ENCODE measurements around the gene COQ2. TPM values are rescaled to one million over a fixed set of nuclear protein-coding genes. Genes with fewer than 3 reads are reported as not detected.

Gene COQ2
- total RNA-seq, 1 experiment from 2014 or later, result 19.8 TPM

GRCh38 chr4:83323136-83323535 is 38.5 kb upstream of the COQ2 start:
- no peak overlapping the region for H2BK120ac ChIP-seq (ENCODE audit: low read depth, low read length, poor library complexity, severe bottlenecking)
- H3K18ac ChIP-seq (ENCODE audit: insufficient read length, low read depth, low read length), result no peak overlapping the region
- no peak overlapping the region for H2AFZ ChIP-seq (ENCODE audit: low read length)
- H3K4me1 ChIP-seq (ENCODE audit: insufficient read depth, low read length), result no peaks in the 10 kb centered on the region
- WGBS (ENCODE audit: extremely low coverage, insufficient read length, low lambda C conversion rate), result no CpG with 5 or more reads among the region's 3 CpGs
- H3K9me3 ChIP-seq (ENCODE audit: control insufficient read depth, low read depth, low read length), result no peaks in the 10 kb centered on the region
- TF ChIP-seq CTCF (conservative IDR thresholded peaks at IDR 0.05), result no peak
- Mint-ChIP-seq H3K27ac (no peak overlapping the region), H3K4me1 (peaks cover 0 to 2% of the 10 kb centered on the region in 2 experiments; a peak in 2 of 4 replicates), H3K9me3 (no peaks in the 10 kb centered on the region), H3K4me3 (no peak overlapping the region), H3K27me3 (ENCODE audit: low read depth) (peaks cover 2% of the 10 kb centered on the region), H3K36me3 (ENCODE audit: insufficient read depth in 1 of 3, low read depth in 3 of 3) (no peaks in the 10 kb centered on the region)
- no peaks in the 10 kb centered on the region for H4K20me1 ChIP-seq (ENCODE audit: control insufficient read depth, insufficient read depth, insufficient read length)
- H3K79me2 ChIP-seq (ENCODE audit: insufficient read depth, low read length), result no peaks in the 10 kb centered on the region
- no peaks in the 10 kb centered on the region for H3K79me1 ChIP-seq (ENCODE audit: insufficient read depth, low read depth, low read length, poor library complexity, severe bottlenecking)
- no peak overlapping the region for H3K4me2 ChIP-seq (ENCODE audit: insufficient read depth, insufficient read length, low read length)
- H2BK15ac ChIP-seq (ENCODE audit: low read depth, low read length), result no peak overlapping the region
- no peaks in the 10 kb centered on the region for H3K23me2 ChIP-seq (ENCODE audit: insufficient read length, low read depth, low read length, poor library complexity, severe bottlenecking)
- H2BK5ac ChIP-seq (ENCODE audit: insufficient read length, low read length), result no peak overlapping the region
- no peak for DNase-seq
- no peak overlapping the region for H3K23ac ChIP-seq (ENCODE audit: insufficient read length, low read depth, low read length)
- H3K14ac ChIP-seq (ENCODE audit: insufficient read depth, low read length), result no peak overlapping the region
- no peak overlapping the region for H2BK12ac ChIP-seq (ENCODE audit: insufficient read length, low read depth, low read length)
- no peaks in the 10 kb centered on the region for H3K27me3 ChIP-seq (ENCODE audit: insufficient read depth, low read length)
- no peak overlapping the region for H3K9ac ChIP-seq (ENCODE audit: extremely low read depth, insufficient read length, low read length)
- H3T11ph ChIP-seq (ENCODE audit: low read length), result no peak overlapping the region
- H4K5ac ChIP-seq (ENCODE audit: insufficient read length, low read depth, low read length), result no peak overlapping the region
- no peak overlapping the region for H3K4ac ChIP-seq (ENCODE audit: low read depth, low read length)
- H4K91ac ChIP-seq (ENCODE audit: insufficient read length, low read depth, low read length), result no peak overlapping the region
- no peak overlapping the region for H4K8ac ChIP-seq (replicated peaks; ENCODE audit: insufficient read length, low read depth, low read length)
- no peak overlapping the region for H2BK20ac ChIP-seq (ENCODE audit: low read depth, low read length, poor library complexity, severe bottlenecking)
- no peak overlapping the region for H2AK5ac ChIP-seq (ENCODE audit: insufficient read length, low read length)
- H3K27ac ChIP-seq (ENCODE audit: insufficient read length, low read depth, low read length), result no peak overlapping the region
- no peak overlapping the region for H3K56ac ChIP-seq (ENCODE audit: insufficient read length, low read depth, low read length)

Data from H9 (cell line).